H9 (cell line): Measurements from ENCODE around the gene PRCD. TPM values are rescaled to one million over a fixed set of nuclear protein-coding genes. Genes with fewer than 3 reads are reported as not detected.

Source experiments
- DNase-seq: peaks from one replicate; pipeline ENCODE4 v3.0.0-alpha.2; 2017
- H2AFZ ChIP-seq: one replicate; pipeline ENCODE4 v1.6.1; 2013; ENCODE audit warnings: mild to moderate bottlenecking, low read length, control low read depth, moderate library complexity
- H2AK5ac ChIP-seq: 2 replicates; pipeline ENCODE4 v1.6.1; 2013; ENCODE audit warnings: low read length, control low read depth, mixed read lengths; ENCODE audit not compliant: insufficient read length
- H2BK120ac ChIP-seq: one replicate; pipeline ENCODE4 v1.6.1; 2013; ENCODE audit warnings: low read depth, mild to moderate bottlenecking, low read length, control low read depth, inconsistent platforms; ENCODE audit not compliant: poor library complexity, severe bottlenecking
- H2BK12ac ChIP-seq: 2 replicates; pipeline ENCODE4 v1.6.1; 2013; ENCODE audit warnings: low read length, control low read depth, mixed read lengths, low read depth; ENCODE audit not compliant: insufficient read length
- H2BK15ac ChIP-seq: 2 replicates; pipeline ENCODE4 v1.6.1; 2013; ENCODE audit warnings: low read depth, low read length, control low read depth
- H2BK20ac ChIP-seq: one replicate; pipeline ENCODE4 v1.6.1; 2013; ENCODE audit warnings: low read depth, mild to moderate bottlenecking, low read length, control low read depth, inconsistent platforms; ENCODE audit not compliant: poor library complexity, severe bottlenecking
- H2BK5ac ChIP-seq: 2 replicates; pipeline ENCODE4 v1.6.1; 2013; ENCODE audit warnings: low read length, control low read depth, mixed read lengths; ENCODE audit not compliant: insufficient read length
- H3K14ac ChIP-seq: 2 replicates; pipeline ENCODE4 v1.6.1; 2013; ENCODE audit warnings: low read length, control low read depth; ENCODE audit not compliant: insufficient read depth
- H3K18ac ChIP-seq: 2 replicates; pipeline ENCODE4 v1.6.1; 2013; ENCODE audit warnings: low read depth, mild to moderate bottlenecking, mixed read lengths, low read length, control low read depth; ENCODE audit not compliant: insufficient read length
- H3K23ac ChIP-seq: 2 replicates; pipeline ENCODE4 v1.6.1; 2013; ENCODE audit warnings: low read length, control low read depth, mixed read lengths, low read depth; ENCODE audit not compliant: insufficient read length
- H3K23me2 ChIP-seq: 2 replicates; pipeline ENCODE4 v1.6.1; 2013; ENCODE audit warnings: low read depth, mild to moderate bottlenecking, mixed read lengths, low read length, control low read depth; ENCODE audit not compliant: insufficient read length, poor library complexity, severe bottlenecking
- H3K27ac ChIP-seq: 2 replicates; pipeline ENCODE4 v1.5.1; 2013; ENCODE audit warnings: low read length, control low read depth, mixed read lengths, low read depth; ENCODE audit not compliant: insufficient read length
- H3K27me3 ChIP-seq: 2 replicates; pipeline ENCODE4 v1.6.1; 2013; ENCODE audit warnings: low read length, control low read depth, inconsistent platforms; ENCODE audit not compliant: insufficient read depth
- H3K4ac ChIP-seq: 2 replicates; pipeline ENCODE4 v1.6.1; 2013; ENCODE audit warnings: low read depth, mild to moderate bottlenecking, control low read depth, inconsistent platforms, low read length, moderate library complexity
- H3K4me1 ChIP-seq: 2 replicates; pipeline ENCODE4 v1.6.1; 2013; ENCODE audit warnings: low read length, control low read depth, inconsistent platforms; ENCODE audit not compliant: insufficient read depth
- H3K4me2 ChIP-seq: 2 replicates; pipeline ENCODE4 v1.6.1; 2013; ENCODE audit warnings: low read length, control low read depth, mixed read lengths; ENCODE audit not compliant: insufficient read length, insufficient read depth
- H3K56ac ChIP-seq: 2 replicates; pipeline ENCODE4 v1.6.1; 2013; ENCODE audit warnings: low read depth, mild to moderate bottlenecking, mixed read lengths, low read length, control low read depth; ENCODE audit not compliant: insufficient read length
- H3K79me1 ChIP-seq: 2 replicates; pipeline ENCODE4 v1.6.1; 2013; ENCODE audit warnings: low read depth, mild to moderate bottlenecking, moderate library complexity, low read length, control low read depth, inconsistent platforms; ENCODE audit not compliant: insufficient read depth, poor library complexity, severe bottlenecking
- H3K79me2 ChIP-seq: 2 replicates; pipeline ENCODE4 v1.6.1; 2013; ENCODE audit warnings: low read length, control low read depth, inconsistent platforms; ENCODE audit not compliant: insufficient read depth
- H3K9ac ChIP-seq: 2 replicates; pipeline ENCODE4 v1.6.1; 2013; ENCODE audit warnings: low read length, control low read depth, mixed read lengths; ENCODE audit not compliant: insufficient read length; ENCODE audit errors: extremely low read depth
- H3K9me3 ChIP-seq: one replicate; pipeline ENCODE4 v1.6.1; 2013; ENCODE audit warnings: low read depth, low read length, inconsistent platforms; ENCODE audit not compliant: control insufficient read depth
- H3T11ph ChIP-seq: one replicate; pipeline ENCODE4 v1.6.1; 2013; ENCODE audit warnings: mild to moderate bottlenecking, low read length, control low read depth, inconsistent platforms
- H4K20me1 ChIP-seq: one replicate; pipeline ENCODE4 v1.6.1; 2013; ENCODE audit not compliant: control insufficient read depth, insufficient read length, insufficient read depth
- H4K5ac ChIP-seq: 2 replicates; pipeline ENCODE4 v1.6.1; 2013; ENCODE audit warnings: low read depth, mild to moderate bottlenecking, mixed read lengths, low read length, control low read depth; ENCODE audit not compliant: insufficient read length
- H4K8ac ChIP-seq: replicated peaks from 2 replicates; pipeline ENCODE4 v1.6.1; 2013; ENCODE audit warnings: low read length, control low read depth, mixed read lengths, low read depth; ENCODE audit not compliant: insufficient read length
- H4K91ac ChIP-seq: 2 replicates; pipeline ENCODE4 v1.6.1; 2013; ENCODE audit warnings: low read depth, mild to moderate bottlenecking, moderate library complexity, mixed read lengths, low read length, control low read depth; ENCODE audit not compliant: insufficient read length
- H3K27ac Mint-ChIP-seq, 3 experiments: 2 replicates in 2 of 3; 3 replicates in 1 of 3; pipeline ENCODE4 v1.8.0; 2020 to 2021; ENCODE audit warnings: mixed read lengths in 3 of 3, mild to moderate bottlenecking in 1 of 3, moderate library complexity in 1 of 3
- H3K27me3 Mint-ChIP-seq: 2 replicates; pipeline ENCODE4 v1.8.0; 2021; ENCODE audit warnings: low read depth, mild to moderate bottlenecking, moderate library complexity, mixed read lengths
- H3K36me3 Mint-ChIP-seq, 3 experiments: 2 replicates in 2 of 3; 3 replicates in 1 of 3; pipeline ENCODE4 v1.8.0; 2020 to 2021; ENCODE audit warnings: low read depth in 3 of 3, mixed read lengths in 3 of 3; ENCODE audit not compliant: insufficient read depth in 1 of 3
- H3K4me1 Mint-ChIP-seq, 2 experiments: 2 replicates each; pipeline ENCODE4 v1.8.0; 2020; ENCODE audit warnings: mixed read lengths in 2 of 2
- H3K4me3 Mint-ChIP-seq, 2 experiments: 2 replicates in 1 of 2; 3 replicates in 1 of 2; pipeline ENCODE4 v1.8.0; 2020 to 2021; ENCODE audit warnings: mild to moderate bottlenecking in 2 of 2, mixed read lengths in 2 of 2, moderate library complexity in 1 of 2
- H3K9me3 Mint-ChIP-seq, 2 experiments: 2 replicates in 1 of 2; 3 replicates in 1 of 2; pipeline ENCODE4 v1.8.0; 2020; ENCODE audit warnings: mild to moderate bottlenecking in 2 of 2, mixed read lengths in 2 of 2, moderate library complexity in 1 of 2
- CTCF ChIP-seq: fragments of 200-600 bp; sonication (generic); conservative IDR thresholded peaks from 3 replicates; pipeline ENCODE4 v1.8.0; 2021; ENCODE audit warnings: antibody characterized with exemption, mild to moderate bottlenecking
- WGBS: extraction: QIAGEN DNeasy Blood & Tissue Kit; methylation state at CpG from one replicate; pipeline ENCODE4 v1.1.7; 2013; ENCODE audit warnings: missing lambda C conversion rate, low lambda C conversion rate, mixed read lengths; ENCODE audit not compliant: insufficient read length; ENCODE audit errors: extremely low coverage; 5-methylcytosine and 5-hydroxymethylcytosine counted together
- total RNA-seq: library from RNA; stranded (reverse); gene quantifications from 2 replicates; pipeline ENCODE4 v1.2.1, GENCODE V29; 2021

Gene PRCD
- total RNA-seq, 1 experiment from 2014 or later: 0.46 TPM

GRCh38 chr17:76512366-76513305 lies 27.2 kb upstream of the PRCD start:
- no peaks in the 10 kb centered on the region for H3K27me3 ChIP-seq
- H3K56ac ChIP-seq: no peak overlapping the region
- H3K9me3 ChIP-seq: no peaks in the 10 kb centered on the region
- H4K91ac ChIP-seq: no peak overlapping the region
- H3K9ac ChIP-seq: no peak overlapping the region
- no peak overlapping the region for H3K4me3 Mint-ChIP-seq
- H3K79me1 ChIP-seq: no peaks in the 10 kb centered on the region
- DNase-seq: no peak
- H3K4me2 ChIP-seq: no peak overlapping the region
- H3K27me3 Mint-ChIP-seq: peaks cover 21% of the 10 kb centered on the region
- H4K8ac ChIP-seq: no peak overlapping the region
- H2BK120ac ChIP-seq: no peak overlapping the region
- H2BK12ac ChIP-seq: no peak overlapping the region
- no peak overlapping the region for H3K23ac ChIP-seq
- H3K27ac Mint-ChIP-seq: peak overlapping the region in 1 of 3 experiments; percentile 44; a peak in 1 of 7 replicates
- no peak overlapping the region for H3K18ac ChIP-seq
- H4K5ac ChIP-seq: no peak overlapping the region
- no peak overlapping the region for H2BK20ac ChIP-seq
- no peak overlapping the region for H3K14ac ChIP-seq
- H3K4me1 ChIP-seq: no peaks in the 10 kb centered on the region
- H3K9me3 Mint-ChIP-seq: no peaks in the 10 kb centered on the region; a peak in 1 of 5 replicates
- no CpG with 5 or more reads among the region's 22 CpGs for WGBS
- no peaks in the 10 kb centered on the region for H3K79me2 ChIP-seq
- TF ChIP-seq CTCF: no peak
- no peak overlapping the region for H3K4ac ChIP-seq
- H3K27ac ChIP-seq: no peak overlapping the region
- H3K23me2 ChIP-seq: no peaks in the 10 kb centered on the region
- H2BK5ac ChIP-seq: no peak overlapping the region
- H3K4me1 Mint-ChIP-seq: peaks cover 0 to 3% of the 10 kb centered on the region in 2 experiments; a peak in 1 of 4 replicates
- H2AK5ac ChIP-seq: no peak overlapping the region
- no peaks in the 10 kb centered on the region for H4K20me1 ChIP-seq
- H2AFZ ChIP-seq: no peak overlapping the region
- no peak overlapping the region for H2BK15ac ChIP-seq
- no peak overlapping the region for H3T11ph ChIP-seq
- H3K36me3 Mint-ChIP-seq: no peaks in the 10 kb centered on the region
